GM12873 (cell line): ENCODE results near the gene DGCR2.

Experiments
- CTCF ChIP-seq: IDR thresholded peaks from 2 replicates; pipeline ENCODE4 v1.5.1; 2012; ENCODE audit warnings: low read depth, mild to moderate bottlenecking, moderate library complexity, low read length, control low read depth; ENCODE audit not compliant: insufficient read depth; ENCODE audit errors: missing control alignments

The DGCR2 gene

GRCh38 chr22:19148417-19149046, 26.3 kb upstream of the DGCR2 start:
- TF ChIP-seq CTCF = no peak

DNA sequence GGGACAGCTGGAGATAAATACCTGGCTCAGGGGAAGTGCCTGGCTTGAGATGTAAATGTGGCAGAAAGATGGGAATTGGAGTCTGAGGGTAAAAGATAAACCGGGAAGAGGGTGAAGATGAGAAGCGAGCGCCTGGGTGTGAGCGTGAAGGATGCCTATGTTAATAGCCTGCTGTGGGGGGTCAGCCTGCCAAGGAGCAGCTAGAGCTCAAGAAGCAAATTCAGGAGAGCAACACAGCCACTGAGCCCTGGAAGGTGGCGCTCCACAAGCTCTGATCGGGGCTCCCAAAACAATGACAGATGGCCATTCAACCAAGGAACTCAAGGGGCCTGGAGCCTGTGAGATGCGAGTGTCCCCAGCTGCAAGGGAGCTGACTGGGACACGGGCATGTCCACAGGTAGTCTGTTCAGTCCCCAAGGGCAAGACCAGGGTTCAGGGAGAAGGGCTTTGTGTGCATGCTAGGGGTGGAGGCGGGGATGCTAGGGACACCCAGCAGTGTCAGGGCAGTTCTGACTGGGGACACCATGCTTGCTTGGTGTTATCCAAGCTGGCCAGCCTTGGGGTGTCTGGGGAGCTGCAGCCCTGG, 25.1 kb upstream of the DGCR2 start:
- TF ChIP-seq CTCF = no peak

- peak; percentile 33 for TF ChIP-seq CTCF
Measured at GRCh38 chr22:19146215-19146968, 24.2 kb upstream of the DGCR2 start.

- TF ChIP-seq CTCF = no peak
Measured at GRCh38 chr22:19143967-19144400, 21.8 kb upstream of the DGCR2 start.

DNA sequence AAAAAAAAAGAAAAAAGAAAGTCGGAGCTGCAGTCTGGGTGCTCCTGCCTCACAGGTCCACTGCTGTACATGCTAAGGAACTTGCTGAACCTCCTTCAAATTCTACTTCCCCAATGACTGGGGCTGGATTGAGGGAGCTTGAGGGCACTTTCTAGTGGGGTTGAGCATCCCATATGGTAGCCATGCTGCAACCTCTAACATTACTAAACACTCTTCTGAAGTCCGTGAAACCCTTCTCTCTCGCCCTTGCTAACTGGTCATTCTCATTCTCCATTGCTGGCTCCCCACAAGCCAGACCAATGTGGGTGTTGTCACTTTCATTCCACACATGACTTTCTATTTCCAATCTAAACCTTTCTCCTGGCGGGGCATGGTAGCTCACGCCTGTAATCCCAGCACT, 21.0 kb upstream of the DGCR2 start:
- TF ChIP-seq CTCF = no peak

DNA sequence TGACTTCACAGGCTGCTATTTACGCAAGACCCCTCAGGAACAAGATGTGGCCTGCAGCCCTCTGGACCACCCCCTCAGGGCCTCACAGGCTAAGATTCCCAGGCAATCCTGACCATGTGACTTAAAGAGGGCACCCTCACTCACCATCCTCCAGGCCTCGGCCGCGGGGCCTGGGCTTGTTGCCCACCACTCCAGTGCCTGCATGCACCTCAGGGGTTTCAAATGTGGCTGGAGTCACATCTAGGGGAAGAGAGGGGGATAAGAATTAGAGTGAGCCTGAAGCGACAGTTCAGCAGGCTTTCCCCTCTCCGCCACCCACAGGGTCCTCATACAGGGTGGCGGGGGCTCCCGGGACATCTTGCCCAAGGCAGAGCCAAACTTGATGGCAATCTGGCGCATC, 20.2 kb upstream of the DGCR2 start:
- TF ChIP-seq CTCF = no peak

DNA sequence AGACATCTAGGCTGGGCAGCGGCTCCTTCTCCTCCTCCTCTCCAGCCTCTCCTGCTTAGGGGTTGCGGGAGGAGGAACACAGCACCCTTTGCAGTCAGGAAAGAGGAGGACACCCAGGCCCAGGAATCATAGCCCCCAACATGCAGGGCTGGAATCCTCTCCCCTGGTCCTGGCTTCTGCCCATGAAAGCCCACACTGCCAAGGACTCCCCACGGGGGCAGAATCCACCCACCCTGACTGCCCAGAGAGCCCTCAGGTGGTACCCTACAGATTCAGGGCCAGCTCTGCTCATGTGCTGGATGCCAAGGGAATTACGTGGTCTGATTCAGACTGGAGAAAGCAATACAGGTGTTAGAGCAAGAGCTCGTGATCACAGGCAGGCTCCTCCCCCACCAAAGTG, 17.8 kb upstream of the DGCR2 start:
- TF ChIP-seq CTCF = no peak
